ENCODE results near the gene SHISA8.
"Not testable (repeated sequence)": the region's sequence is repeated elsewhere in the genome, so short reads cannot be mapped to it uniquely, and the experiment has no call there.

SHISA8 gene

GRCh38 chr22:41949297-41949965 lies 34.6 kb upstream of the SHISA8 start:
- TF ChIP-seq CTCF (IDR thresholded peaks at IDR 0.05; ENCODE audit: insufficient read depth, missing control alignments), result no peak
- FAIRE-seq (no peak), DNase-seq (ENCODE audit: insufficient read length, low spot score) (no peak)

GRCh38 chr22:41948928-41949296 lies 34.0 kb upstream of the SHISA8 start:
- FAIRE-seq; DNase-seq (ENCODE audit: insufficient read length, low spot score): not testable (repeated sequence)

GRCh38 chr22:41948142-41948541 lies 33.3 kb upstream of the SHISA8 start:
- FAIRE-seq (no peak), DNase-seq (ENCODE audit: insufficient read length, low spot score) (no peak)
- TF ChIP-seq CTCF (IDR thresholded peaks at IDR 0.05; ENCODE audit: insufficient read depth, missing control alignments), result no peak

- FAIRE-seq (no peak), DNase-seq (ENCODE audit: insufficient read length, low spot score) (no peak)
- TF ChIP-seq CTCF (IDR thresholded peaks at IDR 0.05; ENCODE audit: insufficient read depth, missing control alignments), result no peak
Measured at GRCh38 chr22:41947424-41948080, 32.7 kb upstream of the SHISA8 start.

- DNase-seq (ENCODE audit: insufficient read length, low spot score) (peak; percentile 36), FAIRE-seq (no peak)
- TF ChIP-seq CTCF (IDR thresholded peaks at IDR 0.05; ENCODE audit: insufficient read depth, missing control alignments), result no peak
Measured at GRCh38 chr22:41946629-41947423, 32.0 kb upstream of the SHISA8 start, which contains the start of gene CENPM. Gene CENPM, minus strand, starts transcription at chr22:41947152. Its CDS starts 76 bp downstream, at chr22:41947076.

- TF ChIP-seq CTCF (IDR thresholded peaks at IDR 0.05; ENCODE audit: insufficient read depth, missing control alignments), result no peak
- FAIRE-seq (no peak), DNase-seq (ENCODE audit: insufficient read length, low spot score) (no peak)
Measured at GRCh38 chr22:41943661-41944209, 28.9 kb upstream of the SHISA8 start.

All from D721Med (cell line).